ENCODE measurements around the gene FAAP100. TPM values are rescaled to one million over a fixed set of nuclear protein-coding genes. Genes with fewer than 3 reads are reported as not detected.

FAAP100 gene, protein sequence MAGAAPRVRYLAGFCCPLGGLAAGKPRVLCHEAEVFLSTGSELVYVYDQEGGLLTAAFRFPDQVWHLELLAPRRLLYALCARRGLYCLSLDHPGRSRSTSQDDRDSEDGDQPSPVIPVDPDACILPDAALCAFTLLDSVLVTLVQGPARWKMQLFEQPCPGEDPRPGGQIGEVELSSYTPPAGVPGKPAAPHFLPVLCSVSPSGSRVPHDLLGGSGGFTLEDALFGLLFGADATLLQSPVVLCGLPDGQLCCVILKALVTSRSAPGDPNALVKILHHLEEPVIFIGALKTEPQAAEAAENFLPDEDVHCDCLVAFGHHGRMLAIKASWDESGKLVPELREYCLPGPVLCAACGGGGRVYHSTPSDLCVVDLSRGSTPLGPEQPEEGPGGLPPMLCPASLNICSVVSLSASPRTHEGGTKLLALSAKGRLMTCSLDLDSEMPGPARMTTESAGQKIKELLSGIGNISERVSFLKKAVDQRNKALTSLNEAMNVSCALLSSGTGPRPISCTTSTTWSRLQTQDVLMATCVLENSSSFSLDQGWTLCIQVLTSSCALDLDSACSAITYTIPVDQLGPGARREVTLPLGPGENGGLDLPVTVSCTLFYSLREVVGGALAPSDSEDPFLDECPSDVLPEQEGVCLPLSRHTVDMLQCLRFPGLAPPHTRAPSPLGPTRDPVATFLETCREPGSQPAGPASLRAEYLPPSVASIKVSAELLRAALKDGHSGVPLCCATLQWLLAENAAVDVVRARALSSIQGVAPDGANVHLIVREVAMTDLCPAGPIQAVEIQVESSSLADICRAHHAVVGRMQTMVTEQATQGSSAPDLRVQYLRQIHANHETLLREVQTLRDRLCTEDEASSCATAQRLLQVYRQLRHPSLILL
- 10 to 100 TPM; 14.4 to 27.9 (median 15.6) TPM for total RNA-seq

DNA sequence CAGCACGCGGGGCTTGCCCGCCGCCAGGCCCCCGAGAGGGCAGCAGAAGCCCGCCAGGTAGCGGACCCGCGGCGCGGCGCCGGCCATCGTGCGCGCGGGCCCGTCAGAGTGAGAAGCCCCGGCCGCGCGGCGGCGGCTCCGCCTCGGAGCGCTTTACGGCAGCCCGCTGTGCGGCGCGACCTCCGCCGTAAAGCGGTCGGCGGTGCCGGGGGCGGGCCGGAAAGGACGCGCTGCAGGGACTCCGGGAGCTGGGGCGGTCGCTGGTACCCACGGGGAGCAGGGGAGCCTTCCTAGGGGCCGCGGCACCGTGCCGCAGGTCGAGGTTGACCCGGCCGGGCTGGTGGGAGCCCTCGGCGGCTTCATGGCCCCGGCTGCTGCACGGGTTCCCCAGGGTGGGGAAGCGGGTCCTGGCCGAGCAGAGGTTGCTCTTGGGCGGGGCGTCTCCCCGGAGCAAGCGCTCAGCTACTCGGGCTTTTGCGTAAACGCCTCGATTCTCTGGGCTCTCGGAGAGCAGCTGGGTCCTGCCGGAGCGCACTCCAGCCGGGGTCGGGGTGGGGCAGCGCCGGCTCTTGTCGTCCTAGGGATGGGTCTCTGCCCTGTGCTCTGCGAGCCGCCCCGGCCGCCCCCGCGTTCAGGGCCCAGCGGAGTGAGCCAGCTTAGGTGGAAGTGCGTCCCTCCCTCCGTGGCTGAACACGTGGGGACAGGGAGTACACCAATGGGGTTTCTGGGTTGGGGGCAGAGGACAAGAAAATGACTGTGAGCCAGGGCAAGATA, at the start of gene FAAP100:
FAAP100 (minus strand) TSS at position 110 of the 774 bp plus-strand sequence; CDS start at position 87, 23 bp downstream.
- ATAC-seq (peak; percentile 45 to 54), DNase-seq (peak; percentile 43 to 71)
- TF ChIP-seq POLR2A (IDR thresholded peaks at IDR 0.05): peak; percentile 80 to 82
- TF ChIP-seq, protein P1, sequence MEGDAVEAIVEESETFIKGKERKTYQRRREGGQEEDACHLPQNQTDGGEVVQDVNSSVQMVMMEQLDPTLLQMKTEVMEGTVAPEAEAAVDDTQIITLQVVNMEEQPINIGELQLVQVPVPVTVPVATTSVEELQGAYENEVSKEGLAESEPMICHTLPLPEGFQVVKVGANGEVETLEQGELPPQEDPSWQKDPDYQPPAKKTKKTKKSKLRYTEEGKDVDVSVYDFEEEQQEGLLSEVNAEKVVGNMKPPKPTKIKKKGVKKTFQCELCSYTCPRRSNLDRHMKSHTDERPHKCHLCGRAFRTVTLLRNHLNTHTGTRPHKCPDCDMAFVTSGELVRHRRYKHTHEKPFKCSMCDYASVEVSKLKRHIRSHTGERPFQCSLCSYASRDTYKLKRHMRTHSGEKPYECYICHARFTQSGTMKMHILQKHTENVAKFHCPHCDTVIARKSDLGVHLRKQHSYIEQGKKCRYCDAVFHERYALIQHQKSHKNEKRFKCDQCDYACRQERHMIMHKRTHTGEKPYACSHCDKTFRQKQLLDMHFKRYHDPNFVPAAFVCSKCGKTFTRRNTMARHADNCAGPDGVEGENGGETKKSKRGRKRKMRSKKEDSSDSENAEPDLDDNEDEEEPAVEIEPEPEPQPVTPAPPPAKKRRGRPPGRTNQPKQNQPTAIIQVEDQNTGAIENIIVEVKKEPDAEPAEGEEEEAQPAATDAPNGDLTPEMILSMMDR (IDR thresholded peaks at IDR 0.05 in 4 of 5, conservative IDR thresholded peaks at IDR 0.05 in 1 of 5): peak in 3 of 5 experiments; percentile 7 to 15 (median 11)
- Histone ChIP-seq H3K9me3 (no peaks in the 10 kb centered on the region), H3K4me1 (peaks cover 28 to 36% of the 10 kb centered on the region in 2 donors), H3K27ac (peak within 1 kb of the TSS; percentile 90 to 92 (median 90)), H3K36me3 (peaks cover 0 to 32% of the 10 kb centered on the region in 2 donors), H3K4me3 (peak within 1 kb of the TSS; percentile 86 to 92 (median 90)), H3K27me3 (no peaks in the 10 kb centered on the region)
- in situ Hi-C loops (cut with MboI; ENCODE audit: low sequenced_read_pairs in 4 of 4) (no loop called here), intact Hi-C loops (cut with DNase I; ENCODE audit: low total_unique reads) (loop anchor here (5.0 kb wide), 1 partner anchor 40 kb away; the partner anchor contains the start of gene ACTG1)

DNA sequence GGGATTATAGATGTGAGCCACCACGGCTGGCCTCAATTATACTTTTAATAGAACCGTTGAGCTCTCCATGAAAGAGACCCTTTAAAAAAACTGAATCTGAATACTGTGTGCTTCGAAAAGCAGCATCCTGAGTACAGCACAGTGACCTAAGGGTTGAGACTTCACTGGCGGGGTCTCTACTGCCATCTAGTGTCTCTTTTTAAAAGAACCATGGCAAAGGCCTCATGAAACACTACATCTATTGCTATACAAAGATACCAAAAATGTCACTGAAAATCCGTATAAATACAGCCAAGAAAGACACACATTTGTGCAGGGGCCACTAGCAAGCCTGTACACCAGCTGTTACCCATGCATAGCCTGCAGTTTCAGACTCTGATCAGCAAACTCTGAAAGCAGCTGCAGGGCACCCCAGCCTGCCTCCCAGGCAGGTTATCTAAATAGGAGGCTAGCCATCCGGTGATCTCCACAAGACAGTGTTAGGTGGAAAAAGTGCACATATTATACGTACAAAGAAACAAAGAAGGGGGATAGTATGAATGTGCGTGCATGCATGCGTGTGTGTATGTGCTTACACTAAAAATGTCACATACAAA, 49.5 kb upstream of the FAAP100 start:
- TF ChIP-seq POLR2A (IDR thresholded peaks at IDR 0.05): no peak
- TF ChIP-seq, protein P1 (IDR thresholded peaks at IDR 0.05 in 4 of 5, conservative IDR thresholded peaks at IDR 0.05 in 1 of 5): peak; percentile 34 to 81 (median 66)
- H3K27ac ChIP-seq: no peak overlapping the region
- no peaks in the 10 kb centered on the region for H3K4me1 ChIP-seq
- intact Hi-C loops (cut with DNase I; ENCODE audit: low total_unique reads) (loop anchor here (5.0 kb wide), 2 partner anchors 44 to 349 kb away; no protein-coding TSS in a partner anchor), in situ Hi-C loops (cut with MboI; ENCODE audit: low sequenced_read_pairs in 4 of 4) (loop anchor here in 1 of 4 donors (25.0 kb wide), 1 partner anchor 339 kb away; no protein-coding TSS in a partner anchor)
- no peaks in the 10 kb centered on the region for H3K27me3 ChIP-seq
- H3K36me3 ChIP-seq: peaks cover 3 to 90% of the 10 kb centered on the region in 2 donors
- no peaks in the 10 kb centered on the region for H3K9me3 ChIP-seq
- ATAC-seq (peak; percentile 61 to 85), DNase-seq (no peak)
- H3K4me3 ChIP-seq: no peak overlapping the region

- Histone ChIP-seq H3K4me3 (no peak overlapping the region), H3K36me3 (peaks cover 3 to 89% of the 10 kb centered on the region in 2 donors), H3K4me1 (no peaks in the 10 kb centered on the region), H3K27me3 (no peaks in the 10 kb centered on the region), H3K9me3 (no peaks in the 10 kb centered on the region), H3K27ac (no peak overlapping the region)
- in situ Hi-C loops (cut with MboI; ENCODE audit: low sequenced_read_pairs in 4 of 4) (loop anchor here in 1 of 4 donors (25.0 kb wide), 1 partner anchor 338 kb away; no protein-coding TSS in a partner anchor), intact Hi-C loops (cut with DNase I; ENCODE audit: low total_unique reads) (loop anchor here (5.0 kb wide), 2 partner anchors 43 to 348 kb away; no protein-coding TSS in a partner anchor)
- TF ChIP-seq POLR2A (IDR thresholded peaks at IDR 0.05): no peak
- TF ChIP-seq, protein P1 (IDR thresholded peaks at IDR 0.05 in 4 of 5, conservative IDR thresholded peaks at IDR 0.05 in 1 of 5): no peak
- DNase-seq (no peak), ATAC-seq (no peak)
These were observed 47.8 kb upstream of the FAAP100 start for GRCh38 chr17:81599719-81600486.
